ENCODE measurements around the gene FAAH2. TPM values are rescaled to one million over a fixed set of nuclear protein-coding genes. Genes with fewer than 3 reads are reported as not detected.
A peak's percentile ranks its signal among the peaks of the same experiment; 100 is the strongest.
"Not testable (repeated sequence)": the region's sequence is repeated elsewhere in the genome, so short reads cannot be mapped to it uniquely, and the experiment has no call there.

The FAAH2 gene
- total RNA-seq = 1 to 10 TPM in 1 of 2 donors, under 1 TPM in 1; 0.14 to 1.1 TPM

- peak within 1 kb of the TSS in 1 of 2 donors; percentile 12 for H3K27ac Mint-ChIP-seq
- no peaks in the 10 kb centered on the region for H3K36me3 Mint-ChIP-seq
- H3K9me3 Mint-ChIP-seq = no peaks in the 10 kb centered on the region
- H3K4me3 Mint-ChIP-seq = peak within 1 kb of the TSS; percentile 14
- ATAC-seq = peak in 1 of 2 donors; percentile 15
- peaks cover 4 to 5% of the 10 kb centered on the region in 2 donors for H3K4me1 Mint-ChIP-seq (ENCODE audit: low read depth in 2 of 2)
- peaks cover 9 to 18% of the 10 kb centered on the region in 2 donors for H3K27me3 Mint-ChIP-seq
- no peak for DNase-seq (ENCODE audit: low spot score)
Measured at GRCh38 chrX:57286507-57287251, at the start of gene FAAH2. FAAH2 (plus strand) TSS chrX:57286706; CDS start chrX:57286826, 120 bp downstream.

- no peak for ATAC-seq
- peaks cover 3% of the 10 kb centered on the region for H3K9me3 Mint-ChIP-seq
- DNase-seq (ENCODE audit: low spot score) = no peak
Measured at GRCh38 chrX:57241967-57242366, 44.5 kb upstream of the FAAH2 start.

GRCh38 chrX:57251965-57252364 lies 34.5 kb upstream of the FAAH2 start:
- DNase-seq (ENCODE audit: low spot score) (no peak), ATAC-seq (no peak)
- Mint-ChIP-seq H3K36me3 (peaks cover 21% of the 10 kb centered on the region), H3K9me3 (peaks cover 5% of the 10 kb centered on the region), H3K4me3 (no peak overlapping the region), H3K27ac (no peak overlapping the region), H3K27me3 (peaks cover 0 to 13% of the 10 kb centered on the region in 2 donors), H3K4me1 (ENCODE audit: low read depth in 2 of 2) (no peaks in the 10 kb centered on the region)

More at GRCh38 chrX:57241967-57242366, 44.5 kb upstream of the FAAH2 start:
- H3K4me3 Mint-ChIP-seq = no peak overlapping the region
- H3K36me3 Mint-ChIP-seq = peaks cover 29% of the 10 kb centered on the region
- H3K27ac Mint-ChIP-seq = no peak overlapping the region
- peaks cover 0 to 10% of the 10 kb centered on the region in 2 donors for H3K27me3 Mint-ChIP-seq
- H3K4me1 Mint-ChIP-seq (ENCODE audit: low read depth in 2 of 2) = no peaks in the 10 kb centered on the region

GRCh38 chrX:57265126-57265525 lies 21.4 kb upstream of the FAAH2 start:
- peaks cover 11% of the 10 kb centered on the region for H3K36me3 Mint-ChIP-seq
- peaks cover 0 to 3% of the 10 kb centered on the region in 2 donors for H3K27me3 Mint-ChIP-seq
- H3K27ac Mint-ChIP-seq = no peak overlapping the region
- H3K4me3 Mint-ChIP-seq = no peak overlapping the region
- ATAC-seq (no peak), DNase-seq (ENCODE audit: low spot score) (no peak)
- H3K9me3 Mint-ChIP-seq = no peaks in the 10 kb centered on the region
- no peaks in the 10 kb centered on the region for H3K4me1 Mint-ChIP-seq (ENCODE audit: low read depth in 2 of 2)

GRCh38 chrX:57266275-57266674 lies 20.2 kb upstream of the FAAH2 start:
- ATAC-seq (no peak), DNase-seq (ENCODE audit: low spot score) (no peak)
- H3K4me1 Mint-ChIP-seq (ENCODE audit: low read depth in 2 of 2) = no peaks in the 10 kb centered on the region
- H3K4me3 Mint-ChIP-seq = no peak overlapping the region
- H3K9me3 Mint-ChIP-seq = no peaks in the 10 kb centered on the region
- no peak overlapping the region for H3K27ac Mint-ChIP-seq
- peaks cover 11% of the 10 kb centered on the region for H3K36me3 Mint-ChIP-seq
- peaks cover 0 to 3% of the 10 kb centered on the region in 2 donors for H3K27me3 Mint-ChIP-seq

GRCh38 chrX:57266871-57267270 lies 19.6 kb upstream of the FAAH2 start:
- H3K4me1 Mint-ChIP-seq (ENCODE audit: low read depth in 2 of 2) = no peaks in the 10 kb centered on the region
- no peak overlapping the region for H3K27ac Mint-ChIP-seq
- no peak overlapping the region for H3K4me3 Mint-ChIP-seq
- DNase-seq (ENCODE audit: low spot score) (no peak), ATAC-seq (no peak)
- H3K9me3 Mint-ChIP-seq = no peaks in the 10 kb centered on the region
- peaks cover 0 to 3% of the 10 kb centered on the region in 2 donors for H3K27me3 Mint-ChIP-seq
- H3K36me3 Mint-ChIP-seq = peaks cover 11% of the 10 kb centered on the region

GRCh38 chrX:57267308-57267707 lies 19.2 kb upstream of the FAAH2 start:
- H3K27me3 Mint-ChIP-seq = peaks cover 0 to 3% of the 10 kb centered on the region in 2 donors
- no peaks in the 10 kb centered on the region for H3K4me1 Mint-ChIP-seq (ENCODE audit: low read depth in 2 of 2)
- DNase-seq (ENCODE audit: low spot score) = no peak
- peak in 1 of 2 donors; percentile 57 for ATAC-seq
- H3K9me3 Mint-ChIP-seq = no peaks in the 10 kb centered on the region
- H3K36me3 Mint-ChIP-seq = peaks cover 11% of the 10 kb centered on the region
- H3K4me3 Mint-ChIP-seq = no peak overlapping the region
- H3K27ac Mint-ChIP-seq = no peak overlapping the region

- peaks cover 12% of the 10 kb centered on the region for H3K36me3 Mint-ChIP-seq
- ATAC-seq (no peak), DNase-seq (ENCODE audit: low spot score) (no peak)
- H3K9me3 Mint-ChIP-seq = peaks cover 2% of the 10 kb centered on the region
- no peak overlapping the region for H3K4me3 Mint-ChIP-seq
- peaks cover 0 to 5% of the 10 kb centered on the region in 2 donors for H3K27me3 Mint-ChIP-seq
- no peak overlapping the region for H3K27ac Mint-ChIP-seq
- no peaks in the 10 kb centered on the region for H3K4me1 Mint-ChIP-seq (ENCODE audit: low read depth in 2 of 2)
Measured at GRCh38 chrX:57270980-57271379, 15.5 kb upstream of the FAAH2 start.

- H3K27me3 Mint-ChIP-seq = peaks cover 9 to 12% of the 10 kb centered on the region in 2 donors
- H3K36me3 Mint-ChIP-seq = no peaks in the 10 kb centered on the region
- peaks cover 4 to 5% of the 10 kb centered on the region in 2 donors for H3K4me1 Mint-ChIP-seq (ENCODE audit: low read depth in 2 of 2)
- DNase-seq (ENCODE audit: low spot score) (no peak), ATAC-seq (no peak)
- H3K4me3 Mint-ChIP-seq = no peak overlapping the region
- no peaks in the 10 kb centered on the region for H3K9me3 Mint-ChIP-seq
- H3K27ac Mint-ChIP-seq = no peak overlapping the region
Measured at GRCh38 chrX:57282568-57282967, 3.9 kb upstream of the FAAH2 start.

- H3K27me3 Mint-ChIP-seq = peaks cover 9 to 12% of the 10 kb centered on the region in 2 donors
- H3K4me1 Mint-ChIP-seq (ENCODE audit: low read depth in 2 of 2) = peaks cover 4 to 5% of the 10 kb centered on the region in 2 donors
- H3K4me3 Mint-ChIP-seq = no peak overlapping the region
- ATAC-seq = no peak
- no peak overlapping the region for H3K27ac Mint-ChIP-seq
- H3K9me3 Mint-ChIP-seq = no peaks in the 10 kb centered on the region
- no peaks in the 10 kb centered on the region for H3K36me3 Mint-ChIP-seq
- no peak for DNase-seq (ENCODE audit: low spot score)
Measured at GRCh38 chrX:57285001-57285400, 1.5 kb upstream of the FAAH2 start.

GRCh38 chrX:57289089-57289488 lies 2.6 kb downstream of the FAAH2 start:
- Mint-ChIP-seq H3K4me3 (no peak overlapping the region), H3K27ac (no peak overlapping the region), H3K36me3 (no peaks in the 10 kb centered on the region), H3K9me3 (no peaks in the 10 kb centered on the region), H3K4me1 (ENCODE audit: low read depth in 2 of 2) (peaks cover 4 to 5% of the 10 kb centered on the region in 2 donors), H3K27me3 (peaks cover 9 to 20% of the 10 kb centered on the region in 2 donors)
- ATAC-seq (no peak), DNase-seq (ENCODE audit: low spot score) (no peak)

GRCh38 chrX:57294961-57295360 lies 8.5 kb downstream of the FAAH2 start:
- Mint-ChIP-seq H3K9me3 (no peaks in the 10 kb centered on the region), H3K36me3 (no peaks in the 10 kb centered on the region), H3K27me3 (peaks cover 0 to 21% of the 10 kb centered on the region in 2 donors), H3K27ac (no peak overlapping the region), H3K4me1 (ENCODE audit: low read depth in 2 of 2) (no peaks in the 10 kb centered on the region), H3K4me3 (no peak overlapping the region)
- no peak for ATAC-seq
- DNase-seq (ENCODE audit: low spot score) = no peak

- DNase-seq (ENCODE audit: low spot score); H3K4me3 Mint-ChIP-seq; H3K36me3 Mint-ChIP-seq; H3K4me1 Mint-ChIP-seq (ENCODE audit: low read depth in 2 of 2); ATAC-seq; H3K27ac Mint-ChIP-seq; H3K9me3 Mint-ChIP-seq: not testable (repeated sequence)
- H3K27me3 Mint-ChIP-seq = peaks cover 0 to 21% of the 10 kb centered on the region in 2 donors
Measured at GRCh38 chrX:57295679-57296078, 9.2 kb downstream of the FAAH2 start.

GRCh38 chrX:57313583-57314215 lies 27.2 kb downstream of the FAAH2 start:
- no peak for DNase-seq (ENCODE audit: low spot score)
- Mint-ChIP-seq H3K36me3 (no peaks in the 10 kb centered on the region), H3K27ac (no peak overlapping the region), H3K4me1 (ENCODE audit: low read depth in 2 of 2) (no peaks in the 10 kb centered on the region), H3K27me3 (peaks cover 0 to 7% of the 10 kb centered on the region in 2 donors), H3K9me3 (no peaks in the 10 kb centered on the region), H3K4me3 (no peak overlapping the region)
- ATAC-seq = no peak
